ENCODE measurements around the gene COL11A2. TPM values are rescaled to one million over a fixed set of nuclear protein-coding genes. Genes with fewer than 3 reads are reported as not detected.
A peak's percentile ranks its signal among the peaks of the same experiment; 100 is the strongest.

Gene COL11A2
- total RNA-seq, 3 donors from 2014 or later: 0.32 to 1.0 (median 0.98) TPM

- no peak for DNase-seq (ENCODE audit: low spot score in 2 of 2)
- Histone ChIP-seq H3K27ac (no peak overlapping the region), H3K4me3 (no peak overlapping the region), H3K36me3 (no peaks in the 10 kb centered on the region), H3K27me3 (no peaks in the 10 kb centered on the region), H3K4me1 (no peaks in the 10 kb centered on the region), H3K9me3 (no peaks in the 10 kb centered on the region)
- intact Hi-C loops (cut with DNase I; ENCODE audit: low total_unique reads): no loop called here
- TF ChIP-seq POLR2A (IDR thresholded peaks at IDR 0.05) (no peak), POLR2AphosphoS5 (IDR thresholded peaks at IDR 0.05) (no peak)
- TF ChIP-seq, protein P1, sequence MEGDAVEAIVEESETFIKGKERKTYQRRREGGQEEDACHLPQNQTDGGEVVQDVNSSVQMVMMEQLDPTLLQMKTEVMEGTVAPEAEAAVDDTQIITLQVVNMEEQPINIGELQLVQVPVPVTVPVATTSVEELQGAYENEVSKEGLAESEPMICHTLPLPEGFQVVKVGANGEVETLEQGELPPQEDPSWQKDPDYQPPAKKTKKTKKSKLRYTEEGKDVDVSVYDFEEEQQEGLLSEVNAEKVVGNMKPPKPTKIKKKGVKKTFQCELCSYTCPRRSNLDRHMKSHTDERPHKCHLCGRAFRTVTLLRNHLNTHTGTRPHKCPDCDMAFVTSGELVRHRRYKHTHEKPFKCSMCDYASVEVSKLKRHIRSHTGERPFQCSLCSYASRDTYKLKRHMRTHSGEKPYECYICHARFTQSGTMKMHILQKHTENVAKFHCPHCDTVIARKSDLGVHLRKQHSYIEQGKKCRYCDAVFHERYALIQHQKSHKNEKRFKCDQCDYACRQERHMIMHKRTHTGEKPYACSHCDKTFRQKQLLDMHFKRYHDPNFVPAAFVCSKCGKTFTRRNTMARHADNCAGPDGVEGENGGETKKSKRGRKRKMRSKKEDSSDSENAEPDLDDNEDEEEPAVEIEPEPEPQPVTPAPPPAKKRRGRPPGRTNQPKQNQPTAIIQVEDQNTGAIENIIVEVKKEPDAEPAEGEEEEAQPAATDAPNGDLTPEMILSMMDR (IDR thresholded peaks at IDR 0.05): no peak
Observed at GRCh38 chr6:33174784-33175183, 17.5 kb downstream of the COL11A2 start.

DNA sequence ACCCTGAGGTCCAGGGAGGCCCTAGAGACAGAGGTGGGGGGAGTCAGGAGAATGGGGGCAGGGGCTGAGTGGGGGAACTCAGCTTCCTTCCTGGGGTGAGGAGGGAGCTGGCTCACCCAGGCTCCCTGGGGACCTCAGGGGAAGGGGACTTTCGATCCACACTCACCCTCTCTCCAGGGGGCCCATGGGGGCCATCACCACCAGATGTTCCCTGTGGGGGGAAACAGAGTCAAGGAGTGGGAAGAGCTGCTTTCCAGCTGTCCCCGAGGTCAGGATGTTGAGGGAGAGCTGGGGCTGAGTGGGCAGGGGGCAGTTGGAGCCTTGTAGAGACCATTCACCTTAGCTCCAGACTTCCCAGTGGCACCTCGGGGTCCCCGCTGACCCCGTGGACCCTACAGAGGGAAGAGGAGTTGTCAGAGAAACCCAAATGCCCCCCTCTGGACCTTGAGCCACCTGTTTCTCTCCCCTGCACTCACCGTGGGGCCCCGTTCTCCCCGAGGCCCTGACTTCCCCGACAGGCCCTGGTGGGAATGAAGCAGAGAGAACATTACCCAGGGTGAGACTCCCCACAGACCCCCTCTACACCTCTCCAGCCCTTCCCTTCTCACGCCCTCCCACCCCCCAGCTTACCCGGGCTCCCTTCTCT is 18.6 kb downstream of the COL11A2 start:
- H3K9me3 ChIP-seq: no peaks in the 10 kb centered on the region
- H3K4me3 ChIP-seq: no peak overlapping the region
- no peaks in the 10 kb centered on the region for H3K36me3 ChIP-seq
- no peak overlapping the region for H3K27ac ChIP-seq
- no peak for DNase-seq (ENCODE audit: low spot score in 2 of 2)
- no peak for TF ChIP-seq POLR2AphosphoS5 (IDR thresholded peaks at IDR 0.05)
- no peak for TF ChIP-seq POLR2A (IDR thresholded peaks at IDR 0.05)
- TF ChIP-seq, protein P1 (IDR thresholded peaks at IDR 0.05): no peak
- intact Hi-C loops (cut with DNase I; ENCODE audit: low total_unique reads): no loop called here
- no peaks in the 10 kb centered on the region for H3K27me3 ChIP-seq
- no peaks in the 10 kb centered on the region for H3K4me1 ChIP-seq

GRCh38 chr6:33172688-33173534 is 19.4 kb downstream of the COL11A2 start:
- intact Hi-C loops (cut with DNase I; ENCODE audit: low total_unique reads): no loop called here
- no peak for TF ChIP-seq POLR2A (IDR thresholded peaks at IDR 0.05)
- TF ChIP-seq, protein P1 (IDR thresholded peaks at IDR 0.05): peak in 1 of 3 donors; percentile 58
- TF ChIP-seq POLR2AphosphoS5 (IDR thresholded peaks at IDR 0.05): no peak
- Histone ChIP-seq H3K36me3 (no peaks in the 10 kb centered on the region), H3K27ac (no peak overlapping the region), H3K4me3 (no peak overlapping the region), H3K9me3 (no peaks in the 10 kb centered on the region), H3K27me3 (no peaks in the 10 kb centered on the region), H3K4me1 (no peaks in the 10 kb centered on the region)
- DNase-seq (ENCODE audit: low spot score in 2 of 2): peak in 1 of 2 donors; percentile 45

DNA sequence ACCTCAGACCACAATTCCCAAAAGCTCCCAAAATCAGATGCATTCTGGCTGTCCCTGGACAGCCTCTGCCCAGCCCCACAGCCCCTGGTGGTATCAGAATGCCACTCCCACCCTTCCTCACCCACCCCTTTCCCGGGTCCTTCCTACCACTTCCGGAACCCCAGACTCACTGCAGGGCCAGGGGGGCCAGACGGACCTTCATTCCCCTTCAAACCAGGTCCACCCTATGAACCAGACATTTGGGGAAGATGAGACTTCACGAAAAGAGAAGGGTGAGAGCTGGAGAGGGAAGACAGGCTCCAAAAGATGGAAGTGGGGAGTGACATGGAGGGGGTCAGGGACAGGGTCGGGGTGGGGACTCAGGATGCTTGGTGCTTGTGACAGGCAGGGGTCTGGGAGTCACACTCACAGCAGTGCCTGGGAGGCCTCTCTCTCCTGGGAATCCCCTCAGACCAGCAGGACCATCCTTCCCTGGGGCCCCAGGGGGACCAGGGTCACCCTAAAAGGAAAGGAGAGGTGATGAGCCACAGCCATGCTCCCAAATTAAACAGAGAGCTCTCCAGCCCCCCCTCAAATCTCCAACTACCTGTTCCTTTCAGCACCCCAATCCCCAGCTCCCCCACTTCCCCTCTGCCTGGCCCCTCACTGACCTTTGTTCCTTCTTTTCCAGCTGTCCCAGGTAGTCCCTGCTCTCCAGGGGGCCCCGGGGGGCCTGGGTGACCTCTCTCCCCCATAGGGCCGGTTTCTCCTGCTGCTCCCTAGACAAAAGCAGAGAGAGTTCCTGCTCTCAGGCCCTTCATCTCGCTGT is 20.2 kb downstream of the COL11A2 start:
- TF ChIP-seq POLR2A (IDR thresholded peaks at IDR 0.05): no peak
- TF ChIP-seq, protein P1 (IDR thresholded peaks at IDR 0.05): no peak
- no peak for TF ChIP-seq POLR2AphosphoS5 (IDR thresholded peaks at IDR 0.05)
- H3K27ac ChIP-seq: no peak overlapping the region
- no peaks in the 10 kb centered on the region for H3K4me1 ChIP-seq
- H3K9me3 ChIP-seq: no peaks in the 10 kb centered on the region
- DNase-seq (ENCODE audit: low spot score in 2 of 2): peak in 1 of 2 donors; percentile 9
- no peaks in the 10 kb centered on the region for H3K36me3 ChIP-seq
- intact Hi-C loops (cut with DNase I; ENCODE audit: low total_unique reads): no loop called here
- no peaks in the 10 kb centered on the region for H3K27me3 ChIP-seq
- H3K4me3 ChIP-seq: no peak overlapping the region
